HEK293 (cell line): ENCODE results near the gene GRIK2.
"Not testable (repeated sequence)": the region's sequence is repeated elsewhere in the genome, so short reads cannot be mapped to it uniquely, and the experiment has no call there.

Source experiments
- CTCF ChIA-PET: fragments of 350-600 bp; formaldehyde crosslinking; extraction: SDS; loops from one replicate; lab custom pipeline; 2021; ENCODE audit warnings: antibody characterized with exemption; lab: Yijun Ruan, JAX
- POLR2A ChIA-PET: fragments of 300-600 bp; formaldehyde crosslinking; extraction: SDS; loops from one replicate; lab custom pipeline; 2020; ENCODE audit warnings: antibody characterized with exemption, inconsistent platforms; lab: Yijun Ruan, JAX
- H3K27ac ChIP-seq: fragments of 200-500 bp; sonication (Bioruptor generic); 2 replicates; pipeline ENCODE4 v1.5.1; 2014; ENCODE audit warnings: low read depth, low read length, control low read depth, inconsistent platforms; ENCODE audit errors: extremely low read depth
- H3K36me3 ChIP-seq, 2 experiments: fragments of 200-500 bp in 1 of 2; sonication (Bioruptor generic) in 1 of 2; 1 replicate in 1 of 2; 2 replicates in 1 of 2; pipeline ENCODE4 v1.5.1; 2014 to 2017; ENCODE audit warnings: inconsistent platforms in 2 of 2, low read length in 2 of 2; ENCODE audit not compliant: control insufficient read depth in 2 of 2, insufficient read depth in 1 of 2
- H3K4me1 ChIP-seq: fragments of 200-500 bp; sonication (Bioruptor generic); 2 replicates; pipeline ENCODE4 v1.5.1; 2014; ENCODE audit warnings: mild to moderate bottlenecking, low read length, inconsistent platforms; ENCODE audit not compliant: control insufficient read depth, insufficient read depth
- H3K4me3 ChIP-seq: 2 replicates; pipeline ENCODE4 v1.5.1; 2011; ENCODE audit warnings: low read depth, mild to moderate bottlenecking, control low read depth, low read length, moderate library complexity
- H3K9me3 ChIP-seq: fragments of 200-500 bp; sonication (Bioruptor generic); 2 replicates; pipeline ENCODE4 v1.5.1; 2014; ENCODE audit warnings: low read depth, low read length, inconsistent platforms; ENCODE audit not compliant: control insufficient read depth, insufficient read depth
- HOXC10 ChIP-seq: sonication (generic); formaldehyde crosslinking; IDR thresholded peaks from 2 replicates; pipeline ENCODE4 v1.8.1; 2023; ENCODE audit warnings: mild to moderate bottlenecking, missing genetic modification reagents
- INSM2 ChIP-seq: fragments of 450-650 bp; formaldehyde crosslinking; IDR thresholded peaks from 2 replicates; pipeline ENCODE4 v1.5.1; 2016; ENCODE audit warnings: missing biosample characterization, missing genetic modification characterization
- KLF8 ChIP-seq: fragments of 450-650 bp; formaldehyde crosslinking; IDR thresholded peaks from 2 replicates; pipeline ENCODE4 v1.5.1; 2016; ENCODE audit warnings: missing biosample characterization, missing genetic modification characterization
- ZFP3 ChIP-seq: fragments of 450-650 bp; formaldehyde crosslinking; IDR thresholded peaks from 2 replicates; pipeline ENCODE4 v1.5.1; 2016; ENCODE audit warnings: low read depth, missing biosample characterization, missing genetic modification characterization
- ZFP41 ChIP-seq: fragments of 450-650 bp; formaldehyde crosslinking; IDR thresholded peaks from 2 replicates; pipeline ENCODE4 v1.5.1; 2016; ENCODE audit warnings: missing biosample characterization, missing genetic modification characterization, borderline replicate concordance
- ZNF2 ChIP-seq: fragments of 450-650 bp; formaldehyde crosslinking; IDR thresholded peaks from 2 replicates; pipeline ENCODE4 v1.5.1; 2016; ENCODE audit warnings: missing biosample characterization, missing genetic modification characterization
- ZNF248 ChIP-seq: fragments of 450-650 bp; formaldehyde crosslinking; IDR thresholded peaks from 2 replicates; pipeline ENCODE4 v1.5.1; 2017; ENCODE audit warnings: missing biosample characterization, missing genetic modification characterization
- ZNF37A ChIP-seq: fragments of 450-650 bp; IDR thresholded peaks from 2 replicates; pipeline ENCODE4 v1.5.1; 2018; ENCODE audit warnings: missing biosample characterization, missing genetic modification characterization
- ZNF404 ChIP-seq: fragments of 450-650 bp; formaldehyde crosslinking; IDR thresholded peaks from 2 replicates; pipeline ENCODE4 v1.5.1; 2017; ENCODE audit warnings: missing biosample characterization, missing genetic modification characterization
- ZNF548 ChIP-seq: fragments of 450-650 bp; formaldehyde crosslinking; IDR thresholded peaks from 2 replicates; pipeline ENCODE4 v1.5.1; 2016; ENCODE audit warnings: missing biosample characterization, missing genetic modification characterization
- ZNF830 ChIP-seq: fragments of 450-650 bp; IDR thresholded peaks from 2 replicates; pipeline ENCODE4 v1.5.0; 2018; ENCODE audit warnings: missing biosample characterization, missing genetic modification characterization, low read depth, mild to moderate bottlenecking, moderate library complexity
- TF ChIP-seq, protein P1 (sequence below): fragments of 450-650 bp; formaldehyde crosslinking; IDR thresholded peaks from 2 replicates; pipeline ENCODE4 v1.5.1; 2016; ENCODE audit warnings: missing biosample characterization, missing genetic modification characterization, borderline replicate concordance
- TF ChIP-seq, protein P2 (sequence below): fragments of 450-650 bp; formaldehyde crosslinking; IDR thresholded peaks from 2 replicates; pipeline ENCODE4 v1.5.1; 2016; ENCODE audit warnings: missing biosample characterization, missing genetic modification characterization
- TF ChIP-seq, protein P3 (sequence below): fragments of 450-650 bp; formaldehyde crosslinking; IDR thresholded peaks from 2 replicates; pipeline ENCODE4 v1.5.1; 2016; ENCODE audit warnings: missing biosample characterization, missing genetic modification characterization, low read depth

Gene GRIK2

DNA sequence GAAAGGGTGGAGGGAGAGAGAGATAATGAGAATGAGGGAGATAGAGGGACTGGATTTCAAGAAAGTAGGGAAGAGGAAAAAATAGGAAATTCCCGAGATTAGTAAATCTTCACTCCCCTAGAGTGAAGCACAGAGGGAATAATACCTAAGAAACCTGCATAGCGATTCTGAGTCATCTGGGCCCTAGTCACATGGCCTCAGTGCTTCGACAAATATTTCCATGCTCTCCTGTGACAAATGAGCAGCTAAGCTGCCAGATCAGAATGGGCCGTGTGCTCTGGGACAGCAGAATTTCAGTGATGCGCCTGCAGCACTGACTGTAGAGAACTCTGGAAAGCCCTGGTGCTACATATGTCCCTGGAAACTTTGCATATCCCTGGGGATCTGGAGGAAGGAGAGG, 48.6 kb upstream of the GRIK2 start (continued):
- TF ChIP-seq, protein P1, sequence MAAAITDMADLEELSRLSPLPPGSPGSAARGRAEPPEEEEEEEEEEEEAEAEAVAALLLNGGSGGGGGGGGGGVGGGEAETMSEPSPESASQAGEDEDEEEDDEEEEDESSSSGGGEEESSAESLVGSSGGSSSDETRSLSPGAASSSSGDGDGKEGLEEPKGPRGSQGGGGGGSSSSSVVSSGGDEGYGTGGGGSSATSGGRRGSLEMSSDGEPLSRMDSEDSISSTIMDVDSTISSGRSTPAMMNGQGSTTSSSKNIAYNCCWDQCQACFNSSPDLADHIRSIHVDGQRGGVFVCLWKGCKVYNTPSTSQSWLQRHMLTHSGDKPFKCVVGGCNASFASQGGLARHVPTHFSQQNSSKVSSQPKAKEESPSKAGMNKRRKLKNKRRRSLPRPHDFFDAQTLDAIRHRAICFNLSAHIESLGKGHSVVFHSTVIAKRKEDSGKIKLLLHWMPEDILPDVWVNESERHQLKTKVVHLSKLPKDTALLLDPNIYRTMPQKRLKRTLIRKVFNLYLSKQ = no peak

- no peaks in the 10 kb centered on the region for H3K36me3 ChIP-seq
- no peak overlapping the region for H3K4me3 ChIP-seq
- CTCF ChIA-PET = interaction anchor here (0.6 kb wide), 1 partner anchor 570 kb away, joined by 4 read pairs; no protein-coding TSS in a partner anchor
- POLR2A ChIA-PET = no interaction called here
- TF ChIP-seq ZNF37A (tag by site-specific recombination) (no peak), ZNF2 (tag by site-specific recombination) (no peak), INSM2 (tag by site-specific recombination) (no peak), ZNF248 (tag by site-specific recombination) (no peak), ZNF404 (no peak), HOXC10 (CRISPR knock-in tag) (no peak), ZFP41 (tag by site-specific recombination) (no peak), ZNF548 (tag by site-specific recombination) (no peak), ZNF830 (tag by site-specific recombination) (no peak), ZFP3 (tag by site-specific recombination) (no peak), KLF8 (tag by site-specific recombination) (no peak)
- TF ChIP-seq, protein P2, sequence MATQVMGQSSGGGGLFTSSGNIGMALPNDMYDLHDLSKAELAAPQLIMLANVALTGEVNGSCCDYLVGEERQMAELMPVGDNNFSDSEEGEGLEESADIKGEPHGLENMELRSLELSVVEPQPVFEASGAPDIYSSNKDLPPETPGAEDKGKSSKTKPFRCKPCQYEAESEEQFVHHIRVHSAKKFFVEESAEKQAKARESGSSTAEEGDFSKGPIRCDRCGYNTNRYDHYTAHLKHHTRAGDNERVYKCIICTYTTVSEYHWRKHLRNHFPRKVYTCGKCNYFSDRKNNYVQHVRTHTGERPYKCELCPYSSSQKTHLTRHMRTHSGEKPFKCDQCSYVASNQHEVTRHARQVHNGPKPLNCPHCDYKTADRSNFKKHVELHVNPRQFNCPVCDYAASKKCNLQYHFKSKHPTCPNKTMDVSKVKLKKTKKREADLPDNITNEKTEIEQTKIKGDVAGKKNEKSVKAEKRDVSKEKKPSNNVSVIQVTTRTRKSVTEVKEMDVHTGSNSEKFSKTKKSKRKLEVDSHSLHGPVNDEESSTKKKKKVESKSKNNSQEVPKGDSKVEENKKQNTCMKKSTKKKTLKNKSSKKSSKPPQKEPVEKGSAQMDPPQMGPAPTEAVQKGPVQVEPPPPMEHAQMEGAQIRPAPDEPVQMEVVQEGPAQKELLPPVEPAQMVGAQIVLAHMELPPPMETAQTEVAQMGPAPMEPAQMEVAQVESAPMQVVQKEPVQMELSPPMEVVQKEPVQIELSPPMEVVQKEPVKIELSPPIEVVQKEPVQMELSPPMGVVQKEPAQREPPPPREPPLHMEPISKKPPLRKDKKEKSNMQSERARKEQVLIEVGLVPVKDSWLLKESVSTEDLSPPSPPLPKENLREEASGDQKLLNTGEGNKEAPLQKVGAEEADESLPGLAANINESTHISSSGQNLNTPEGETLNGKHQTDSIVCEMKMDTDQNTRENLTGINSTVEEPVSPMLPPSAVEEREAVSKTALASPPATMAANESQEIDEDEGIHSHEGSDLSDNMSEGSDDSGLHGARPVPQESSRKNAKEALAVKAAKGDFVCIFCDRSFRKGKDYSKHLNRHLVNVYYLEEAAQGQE (tag by site-specific recombination) = no peak
- TF ChIP-seq, protein P3, sequence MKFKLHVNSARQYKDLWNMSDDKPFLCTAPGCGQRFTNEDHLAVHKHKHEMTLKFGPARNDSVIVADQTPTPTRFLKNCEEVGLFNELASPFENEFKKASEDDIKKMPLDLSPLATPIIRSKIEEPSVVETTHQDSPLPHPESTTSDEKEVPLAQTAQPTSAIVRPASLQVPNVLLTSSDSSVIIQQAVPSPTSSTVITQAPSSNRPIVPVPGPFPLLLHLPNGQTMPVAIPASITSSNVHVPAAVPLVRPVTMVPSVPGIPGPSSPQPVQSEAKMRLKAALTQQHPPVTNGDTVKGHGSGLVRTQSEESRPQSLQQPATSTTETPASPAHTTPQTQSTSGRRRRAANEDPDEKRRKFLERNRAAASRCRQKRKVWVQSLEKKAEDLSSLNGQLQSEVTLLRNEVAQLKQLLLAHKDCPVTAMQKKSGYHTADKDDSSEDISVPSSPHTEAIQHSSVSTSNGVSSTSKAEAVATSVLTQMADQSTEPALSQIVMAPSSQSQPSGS (tag by site-specific recombination) = no peak
- H3K9me3 ChIP-seq = no peaks in the 10 kb centered on the region
- H3K4me1 ChIP-seq = no peaks in the 10 kb centered on the region
- H3K27ac ChIP-seq = no peak overlapping the region
Observed at GRCh38 chr6:101348816-101349215, 44.7 kb upstream of the GRIK2 start.

- H3K36me3 ChIP-seq, H3K9me3 ChIP-seq, H3K27ac ChIP-seq, H3K4me1 ChIP-seq, CTCF ChIA-PET, H3K4me3 ChIP-seq, POLR2A ChIA-PET: not testable (repeated sequence)
Observed at GRCh38 chr6:101350631-101351030, 42.9 kb upstream of the GRIK2 start.
